Left lobe of liver (tissue), 1 donor: Measurements from ENCODE around the gene C1orf105. TPM values are rescaled to one million over a fixed set of nuclear protein-coding genes. Genes with fewer than 3 reads are reported as not detected.

Experiments
- total RNA-seq: library from RNA; stranded (reverse); gene quantifications from one replicate; pipeline ENCODE4 v1.2.1, GENCODE V29; 2021
- donor health status: DM: no; HTN: yes; CAD: no.

The C1orf105 gene
- total RNA-seq, 1 donor from 2014 or later, result not detected

Other genes starting within 250 kb of the C1orf105 start
- gene PIGC, start 23.4 kb downstream of the C1orf105 start, total RNA-seq, result 7.6 TPM
- gene SUCO, start 112.5 kb downstream of the C1orf105 start, total RNA-seq, result 6.1 TPM
- not detected for gene FASLG, start 238.4 kb downstream of the C1orf105 start, total RNA-seq